OCI-LY7 (cell line): ENCODE data around the gene PDGFD.

ENCODE experiments used
- EZH2phosphoT487 ChIP-seq: fragments of 200-600 bp; sonication (generic); IDR thresholded peaks from 2 replicates; pipeline ENCODE4 v1.6.1; 2018; ENCODE audit warnings: low read depth, borderline replicate concordance, mild to moderate bottlenecking, mixed run types, antibody characterized with exemption, low read length, moderate library complexity, mixed read lengths
- TF ChIP-seq, protein P1 (sequence below): fragments of 200-600 bp; sonication (generic); conservative IDR thresholded peaks from 2 replicates; pipeline ENCODE4 v1.5.1; 2014; ENCODE audit warnings: mild to moderate bottlenecking, antibody characterized with exemption, low read length, moderate library complexity, mixed read lengths

DNA sequence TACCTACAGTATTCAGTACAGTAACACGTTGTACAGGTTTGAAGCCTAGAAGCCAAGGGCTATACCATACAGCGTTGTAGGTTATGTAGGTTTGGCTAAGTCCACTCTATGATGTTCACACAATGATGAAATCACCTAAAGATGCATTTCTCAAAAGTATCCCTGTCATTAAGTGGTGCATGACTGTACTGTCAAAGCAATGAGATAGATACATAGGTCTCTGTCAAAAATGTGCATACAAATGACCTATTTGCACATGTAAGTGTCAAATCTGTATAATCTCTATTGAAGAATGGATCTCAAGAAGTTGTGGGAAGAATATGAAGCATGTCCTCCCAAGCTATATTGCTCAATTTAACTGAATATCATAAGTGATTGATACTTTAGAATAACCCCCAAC lies 139.4 kb downstream of the PDGFD start:
- TF ChIP-seq, protein P1, sequence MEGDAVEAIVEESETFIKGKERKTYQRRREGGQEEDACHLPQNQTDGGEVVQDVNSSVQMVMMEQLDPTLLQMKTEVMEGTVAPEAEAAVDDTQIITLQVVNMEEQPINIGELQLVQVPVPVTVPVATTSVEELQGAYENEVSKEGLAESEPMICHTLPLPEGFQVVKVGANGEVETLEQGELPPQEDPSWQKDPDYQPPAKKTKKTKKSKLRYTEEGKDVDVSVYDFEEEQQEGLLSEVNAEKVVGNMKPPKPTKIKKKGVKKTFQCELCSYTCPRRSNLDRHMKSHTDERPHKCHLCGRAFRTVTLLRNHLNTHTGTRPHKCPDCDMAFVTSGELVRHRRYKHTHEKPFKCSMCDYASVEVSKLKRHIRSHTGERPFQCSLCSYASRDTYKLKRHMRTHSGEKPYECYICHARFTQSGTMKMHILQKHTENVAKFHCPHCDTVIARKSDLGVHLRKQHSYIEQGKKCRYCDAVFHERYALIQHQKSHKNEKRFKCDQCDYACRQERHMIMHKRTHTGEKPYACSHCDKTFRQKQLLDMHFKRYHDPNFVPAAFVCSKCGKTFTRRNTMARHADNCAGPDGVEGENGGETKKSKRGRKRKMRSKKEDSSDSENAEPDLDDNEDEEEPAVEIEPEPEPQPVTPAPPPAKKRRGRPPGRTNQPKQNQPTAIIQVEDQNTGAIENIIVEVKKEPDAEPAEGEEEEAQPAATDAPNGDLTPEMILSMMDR, result no peak
- TF ChIP-seq EZH2phosphoT487, result no peak
